Measurements from ENCODE around the gene DMTF1. TPM values are rescaled to one million over a fixed set of nuclear protein-coding genes. Genes with fewer than 3 reads are reported as not detected.

The DMTF1 gene
- total and polyA plus RNA-seq, 2 of the 8 experiments (the other 6 are each of a cell fraction or from before 2014, with no cell fraction given): 86.0 to 115 TPM

DNA sequence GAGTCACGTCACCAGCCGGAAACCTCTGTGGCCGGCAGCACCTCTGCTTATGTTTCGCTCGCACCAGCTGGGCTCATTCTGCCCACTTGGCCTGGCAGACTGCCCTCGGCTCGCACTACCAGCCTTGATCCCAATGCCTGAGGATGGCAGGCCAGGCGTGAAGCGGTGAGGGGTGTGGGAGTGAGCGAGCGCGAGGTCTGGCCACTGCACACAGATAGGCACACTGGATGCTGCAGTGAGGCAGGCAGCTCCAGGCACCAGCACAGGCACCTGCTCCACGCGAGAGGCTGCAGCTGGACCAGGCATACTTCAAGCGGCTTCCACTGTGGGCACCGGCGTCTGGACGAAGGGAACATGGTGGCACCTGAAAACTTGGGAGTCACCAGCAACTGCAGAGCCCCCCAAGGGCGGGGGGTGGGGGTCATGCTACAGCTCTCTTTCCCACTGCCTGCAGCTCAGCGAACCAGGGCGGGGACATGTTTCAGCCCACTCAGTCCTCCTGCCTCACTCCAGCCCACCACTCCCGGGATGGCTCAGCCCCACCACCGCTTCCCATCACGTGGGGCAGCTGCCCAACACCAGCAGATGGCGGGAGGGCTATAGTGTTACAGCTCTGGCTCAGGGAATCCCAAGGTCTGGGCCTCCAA is 5.4 kb upstream of the DMTF1 start:
- Histone ChIP-seq H4K8ac (ENCODE audit: extremely low read depth, insufficient read depth, low read length) (no peak overlapping the region), H3K27me3 (replicated peaks in 1 of 4; ENCODE audit: control insufficient read depth in 3 of 4, extremely low read depth in 1 of 4, insufficient read depth in 3 of 4, low read length in 3 of 4) (no peaks in the 10 kb centered on the region), H3K27ac (ENCODE audit: low read depth, low read length) (no peak overlapping the region), H3K4me2 (ENCODE audit: insufficient read depth in 1 of 2, low read depth in 2 of 2, low read length in 2 of 2) (no peak overlapping the region), H3K9ac (replicated peaks in 1 of 4; ENCODE audit: extremely low read depth in 1 of 4, low read depth in 3 of 4, low read length in 3 of 4) (no peak overlapping the region), H2BK12ac (ENCODE audit: low read depth, low read length) (peak overlapping the region; percentile 55; the same call in 1 of the 2 replicates), H3K56ac (replicated peaks; ENCODE audit: insufficient read length, low read depth, low read length) (no peak overlapping the region), H2AK5ac (ENCODE audit: low read depth, low read length) (no peak overlapping the region), H3K4ac (replicated peaks; ENCODE audit: insufficient read length, low read depth, low read length) (no peak overlapping the region), H2BK120ac (replicated peaks; ENCODE audit: low read depth, low read length) (no peak overlapping the region), H3K4me1 (replicated peaks in 1 of 4; ENCODE audit: control insufficient read depth in 3 of 4, insufficient read depth in 4 of 4, low read length in 3 of 4) (no peaks in the 10 kb centered on the region; a peak in 1 of 7 replicates), H3K79me2 (ENCODE audit: control insufficient read depth in 1 of 2, insufficient read depth in 2 of 2, low read length in 2 of 2) (peaks cover 0 to 4% of the 10 kb centered on the region in 2 experiments; a peak in 1 of 4 replicates), H3K79me1 (ENCODE audit: low read depth, low read length) (no peaks in the 10 kb centered on the region), H3K23ac (ENCODE audit: insufficient read length) (no peak overlapping the region), H3K36me3 (ENCODE audit: control insufficient read depth in 2 of 4, insufficient read depth in 4 of 4, low read length in 3 of 4) (no peaks in the 10 kb centered on the region), H3K18ac (ENCODE audit: extremely low read depth, low read length) (no peak overlapping the region), H4K91ac (replicated peaks; ENCODE audit: insufficient read length, low read length) (peak overlapping the region; percentile 81), H3K9me3 (ENCODE audit: insufficient read depth in 2 of 2, low read depth in 1 of 2, low read length in 1 of 2) (no peaks in the 10 kb centered on the region), H2BK20ac (ENCODE audit: low read length) (no peak overlapping the region), H2BK5ac (ENCODE audit: low read depth, low read length) (no peak overlapping the region; the same call in 1 of the 2 replicates), H4K5ac (ENCODE audit: insufficient read length, low read depth, low read length) (peak overlapping the region; percentile 23), H3K4me3 (ENCODE audit: extremely low read depth in 1 of 4, insufficient read depth in 2 of 4, low read depth in 3 of 4, low read length in 4 of 4) (no peak overlapping the region), H3K23me2 (ENCODE audit: low read depth, low read length) (peaks cover 2% of the 10 kb centered on the region; the same call in 1 of the 2 replicates), H2BK15ac (ENCODE audit: low read length) (no peak overlapping the region), H3K14ac (ENCODE audit: insufficient read length) (no peak overlapping the region), H4K20me1 (replicated peaks in 1 of 2; ENCODE audit: control insufficient read depth in 1 of 2, insufficient read depth in 2 of 2, low read length in 2 of 2) (no peaks in the 10 kb centered on the region), H2AFZ (ENCODE audit: low read length) (peak overlapping the region; percentile 83; the same call in 1 of the 2 replicates)
- DNase-seq (ENCODE audit: low read depth in 1 of 2, low spot score in 2 of 2): no peak
- 86% methylated on average over 22 of the region's 25 CpGs; no CpG with 5 or more reads in 1 of the 2 experiments for WGBS, 2 experiments (ENCODE audit: extremely low coverage in 1 of 2, insufficient coverage in 1 of 2, insufficient read length in 1 of 2, insufficient replicate concordance in 2 of 2, low coverage in 1 of 2, low lambda C conversion rate in 2 of 2, missing lambda C conversion rate in 1 of 2)
- POLR2A ChIA-PET (ENCODE audit: partially characterized antibody): interaction anchor here (0.9 kb wide), 1 partner anchor 112 kb away, joined by 3 read pairs; no protein-coding TSS in a partner anchor
- CTCF ChIA-PET (ENCODE audit: partially characterized antibody): interaction anchor here (0.8 to 8.0 kb wide), 18 partner anchors 11 to 371 kb away, joined by 3 to 86 read pairs (median 13); partner anchors contain the start of gene ELAPOR2
- no peak for FAIRE-seq
- TF ChIP-seq KDM5A (IDR thresholded peaks at IDR 0.05; ENCODE audit: low read length): no peak
- no peak for TF ChIP-seq RXRA (IDR thresholded peaks at IDR 0.05; ENCODE audit: insufficient read depth, low read depth, low read length)
- TF ChIP-seq KDM4A (IDR thresholded peaks at IDR 0.05; ENCODE audit: low read depth, low read length, severe bottlenecking): no peak
- no peak for TF ChIP-seq SUZ12 (IDR thresholded peaks at IDR 0.05; ENCODE audit: low read length)
- no peak for TF ChIP-seq MAFK (IDR thresholded peaks at IDR 0.05; ENCODE audit: low read depth, low read length)
- TF ChIP-seq CHD1 (IDR thresholded peaks at IDR 0.05; ENCODE audit: low read depth, low read length): no peak
- TF ChIP-seq FOSL1 (IDR thresholded peaks at IDR 0.05; ENCODE audit: insufficient read depth, low read depth, low read length): no peak
- TF ChIP-seq ASH2L (IDR thresholded peaks at IDR 0.05; ENCODE audit: low read length): no peak
